Measurements from ENCODE around the gene P2RX5.
"Not testable (repeated sequence)": the region's sequence is repeated elsewhere in the genome, so short reads cannot be mapped to it uniquely, and the experiment has no call there.

Gene P2RX5

DNA sequence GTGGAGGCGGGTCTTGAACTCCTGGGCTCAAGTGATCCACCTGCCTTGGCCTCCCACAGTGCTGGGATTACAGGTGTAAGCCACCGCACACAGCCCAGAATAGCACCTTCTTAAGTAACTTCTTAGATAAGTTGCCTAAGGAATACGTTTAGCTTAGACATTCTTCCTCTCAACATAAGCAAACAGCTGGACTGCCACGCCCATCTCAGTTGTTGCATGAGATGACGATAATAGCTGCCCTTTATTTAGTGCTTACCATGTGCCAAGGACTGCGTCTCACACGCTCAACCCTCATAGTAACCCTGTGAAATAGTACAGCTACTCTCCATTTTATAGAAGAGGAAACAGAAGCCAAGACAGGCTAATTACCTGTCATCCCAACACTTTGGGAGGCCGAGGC is 39.6 kb upstream of the P2RX5 start:
- no peaks in the 10 kb centered on the region for H3K9me3 ChIP-seq (ENCODE audit: insufficient read depth, low read length)
- H3K36me3 ChIP-seq (ENCODE audit: insufficient read depth, insufficient read length, low read length): no peaks in the 10 kb centered on the region

DNA sequence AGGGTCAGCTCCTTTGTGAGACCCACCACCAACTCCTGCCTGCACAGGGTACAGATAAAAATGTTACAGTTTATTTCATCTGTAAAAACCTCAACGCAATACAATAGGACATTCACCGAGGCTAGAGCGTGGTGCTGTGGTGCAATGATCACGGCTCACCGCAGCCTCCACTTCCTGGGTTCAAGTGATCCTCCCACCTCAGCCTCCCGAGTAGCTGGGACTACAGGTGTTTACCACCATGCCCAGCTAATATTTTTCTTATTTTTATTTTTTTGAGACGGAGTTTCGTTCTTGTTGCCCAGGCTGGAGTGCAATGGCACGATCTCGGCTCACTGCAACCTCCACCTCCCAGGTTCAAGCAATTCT is 38.9 kb upstream of the P2RX5 start:
- H3K9ac ChIP-seq (ENCODE audit: insufficient read length, low read depth); H3K9me3 ChIP-seq (ENCODE audit: insufficient read depth, low read length); H3K36me3 ChIP-seq (ENCODE audit: insufficient read depth, insufficient read length, low read length); H3K4me3 ChIP-seq (ENCODE audit: insufficient read length, low read depth); H3K4me1 ChIP-seq (ENCODE audit: insufficient read depth, insufficient read length); DNase-seq (ENCODE audit: low read depth, low spot score); H3K27me3 ChIP-seq (ENCODE audit: insufficient read depth, insufficient read length): not testable (repeated sequence)

More for the DNA sequence above, 39.6 kb upstream of the P2RX5 start:
- no peaks in the 10 kb centered on the region for H3K27me3 ChIP-seq (ENCODE audit: insufficient read depth, insufficient read length)
- no peak for DNase-seq (ENCODE audit: low read depth, low spot score)
- H3K9ac ChIP-seq (ENCODE audit: insufficient read length, low read depth): no peak overlapping the region
- peaks cover 10% of the 10 kb centered on the region for H3K4me1 ChIP-seq (ENCODE audit: insufficient read depth, insufficient read length)
- TF ChIP-seq ZNF274 (IDR thresholded peaks at IDR 0.05; ENCODE audit: low read depth, low read length) (no peak), SUZ12 (IDR thresholded peaks at IDR 0.05; ENCODE audit: extremely low read depth, insufficient read depth, insufficient read length) (no peak), YY1 (IDR thresholded peaks at IDR 0.05; ENCODE audit: insufficient read depth, insufficient read length) (no peak)
- no peak overlapping the region for H3K4me3 ChIP-seq (ENCODE audit: insufficient read length, low read depth)

GRCh38 chr17:3732210-3732621 is 36.3 kb upstream of the P2RX5 start:
- DNase-seq (ENCODE audit: low read depth, low spot score): no peak
- Histone ChIP-seq H3K4me1 (ENCODE audit: insufficient read depth, insufficient read length) (peaks cover 3% of the 10 kb centered on the region), H3K4me3 (ENCODE audit: insufficient read length, low read depth) (no peak overlapping the region), H3K36me3 (ENCODE audit: insufficient read depth, insufficient read length, low read length) (peaks cover 12% of the 10 kb centered on the region), H3K9ac (ENCODE audit: insufficient read length, low read depth) (no peak overlapping the region), H3K27me3 (ENCODE audit: insufficient read depth, insufficient read length) (no peaks in the 10 kb centered on the region), H3K9me3 (ENCODE audit: insufficient read depth, low read length) (no peaks in the 10 kb centered on the region)
- no peak for TF ChIP-seq ZNF274 (IDR thresholded peaks at IDR 0.05; ENCODE audit: low read depth, low read length)
- TF ChIP-seq SUZ12 (IDR thresholded peaks at IDR 0.05; ENCODE audit: extremely low read depth, insufficient read depth, insufficient read length): no peak
- TF ChIP-seq YY1 (IDR thresholded peaks at IDR 0.05; ENCODE audit: insufficient read depth, insufficient read length): no peak

GRCh38 chr17:3730881-3731429 is 35.0 kb upstream of the P2RX5 start:
- TF ChIP-seq ZNF274 (IDR thresholded peaks at IDR 0.05; ENCODE audit: low read depth, low read length) (no peak), YY1 (IDR thresholded peaks at IDR 0.05; ENCODE audit: insufficient read depth, insufficient read length) (no peak), SUZ12 (IDR thresholded peaks at IDR 0.05; ENCODE audit: extremely low read depth, insufficient read depth, insufficient read length) (no peak)
- Histone ChIP-seq H3K9me3 (ENCODE audit: insufficient read depth, low read length) (no peaks in the 10 kb centered on the region), H3K9ac (ENCODE audit: insufficient read length, low read depth) (no peak overlapping the region), H3K27me3 (ENCODE audit: insufficient read depth, insufficient read length) (no peaks in the 10 kb centered on the region), H3K4me3 (ENCODE audit: insufficient read length, low read depth) (no peak overlapping the region), H3K4me1 (ENCODE audit: insufficient read depth, insufficient read length) (peaks cover 3% of the 10 kb centered on the region), H3K36me3 (ENCODE audit: insufficient read depth, insufficient read length, low read length) (peaks cover 23% of the 10 kb centered on the region)
- DNase-seq (ENCODE audit: low read depth, low spot score): no peak

DNA sequence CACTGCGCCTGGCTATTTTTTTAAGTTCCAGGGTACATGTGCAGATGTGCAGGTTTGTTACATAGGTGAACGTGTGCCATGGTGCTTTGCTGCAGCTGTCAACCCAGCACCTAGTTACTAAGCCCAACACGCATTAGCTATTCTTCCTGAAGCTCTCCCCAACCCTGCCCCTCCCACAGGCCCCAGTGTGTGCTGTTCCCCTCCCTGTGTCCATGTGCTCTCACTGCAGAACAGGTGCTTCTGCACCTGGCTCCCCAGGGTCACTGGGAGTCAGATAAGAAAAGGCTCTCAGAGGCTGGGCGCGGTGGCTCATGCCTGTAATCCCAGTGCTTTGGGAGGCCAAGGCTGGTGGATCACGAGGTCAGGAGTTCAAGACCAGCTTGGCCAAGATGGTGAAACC is 33.9 kb upstream of the P2RX5 start:
- Histone ChIP-seq H3K9ac (ENCODE audit: insufficient read length, low read depth) (no peak overlapping the region), H3K4me1 (ENCODE audit: insufficient read depth, insufficient read length) (peaks cover 3% of the 10 kb centered on the region), H3K9me3 (ENCODE audit: insufficient read depth, low read length) (no peaks in the 10 kb centered on the region), H3K4me3 (ENCODE audit: insufficient read length, low read depth) (no peak overlapping the region), H3K36me3 (ENCODE audit: insufficient read depth, insufficient read length, low read length) (peaks cover 34% of the 10 kb centered on the region), H3K27me3 (ENCODE audit: insufficient read depth, insufficient read length) (no peaks in the 10 kb centered on the region)
- TF ChIP-seq ZNF274 (IDR thresholded peaks at IDR 0.05; ENCODE audit: low read depth, low read length) (no peak), SUZ12 (IDR thresholded peaks at IDR 0.05; ENCODE audit: extremely low read depth, insufficient read depth, insufficient read length) (no peak)
- no peak for DNase-seq (ENCODE audit: low read depth, low spot score)

GRCh38 chr17:3728099-3728498 is 32.1 kb upstream of the P2RX5 start:
- H3K4me3 ChIP-seq (ENCODE audit: insufficient read length, low read depth); H3K4me1 ChIP-seq (ENCODE audit: insufficient read depth, insufficient read length); H3K9ac ChIP-seq (ENCODE audit: insufficient read length, low read depth); DNase-seq (ENCODE audit: low read depth, low spot score); H3K9me3 ChIP-seq (ENCODE audit: insufficient read depth, low read length); H3K27me3 ChIP-seq (ENCODE audit: insufficient read depth, insufficient read length): not testable (repeated sequence)
- peaks cover 39% of the 10 kb centered on the region for H3K36me3 ChIP-seq (ENCODE audit: insufficient read depth, insufficient read length, low read length)

- Histone ChIP-seq H3K9ac (ENCODE audit: insufficient read length, low read depth) (no peak overlapping the region), H3K4me1 (ENCODE audit: insufficient read depth, insufficient read length) (peaks cover 5% of the 10 kb centered on the region), H3K36me3 (ENCODE audit: insufficient read depth, insufficient read length, low read length) (peaks cover 39% of the 10 kb centered on the region), H3K9me3 (ENCODE audit: insufficient read depth, low read length) (no peaks in the 10 kb centered on the region), H3K4me3 (ENCODE audit: insufficient read length, low read depth) (no peak overlapping the region), H3K27me3 (ENCODE audit: insufficient read depth, insufficient read length) (no peaks in the 10 kb centered on the region)
- no peak for DNase-seq (ENCODE audit: low read depth, low spot score)
- TF ChIP-seq ZNF274 (IDR thresholded peaks at IDR 0.05; ENCODE audit: low read depth, low read length): no peak
- no peak for TF ChIP-seq SUZ12 (IDR thresholded peaks at IDR 0.05; ENCODE audit: extremely low read depth, insufficient read depth, insufficient read length)
- TF ChIP-seq YY1 (IDR thresholded peaks at IDR 0.05; ENCODE audit: insufficient read depth, insufficient read length): no peak
These were observed 31.1 kb upstream of the P2RX5 start for GRCh38 chr17:3727041-3727440.

DNA sequence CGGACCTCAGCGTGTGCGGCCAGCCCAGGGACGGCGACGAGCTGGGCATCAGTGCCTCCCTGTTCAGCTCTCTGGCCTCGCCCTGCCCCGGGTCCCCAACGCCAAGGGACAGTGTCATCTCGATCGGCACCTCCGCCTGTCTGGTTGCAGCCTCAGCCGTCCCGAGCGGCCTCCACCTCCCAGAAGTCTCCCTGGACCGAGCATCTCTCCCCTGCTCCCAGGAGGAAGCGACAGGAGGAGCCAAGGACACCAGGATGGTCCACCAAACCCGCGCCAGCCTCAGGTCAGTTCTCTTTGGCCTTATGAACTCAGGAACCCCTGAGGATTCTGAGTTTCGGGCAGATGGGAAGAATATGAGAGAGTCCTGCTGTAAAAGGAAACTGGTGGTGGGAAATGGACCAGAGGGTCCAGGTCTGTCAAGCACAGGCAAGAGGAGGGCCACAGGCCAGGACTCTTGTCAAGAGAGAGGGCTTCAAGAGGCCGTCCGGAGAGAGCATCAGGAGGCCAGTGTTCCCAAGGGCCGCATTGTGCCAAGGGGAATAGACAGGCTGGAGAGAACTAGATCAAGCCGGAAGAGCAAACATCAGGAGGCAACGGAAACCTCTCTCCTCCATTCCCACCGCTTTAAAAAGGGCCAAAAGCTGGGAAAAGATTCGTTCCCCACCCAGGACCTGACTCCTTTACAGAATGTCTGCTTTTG is 28.6 kb upstream of the P2RX5 start:
- H3K27me3 ChIP-seq (ENCODE audit: insufficient read depth, insufficient read length): no peaks in the 10 kb centered on the region
- H3K4me1 ChIP-seq (ENCODE audit: insufficient read depth, insufficient read length): peaks cover 2% of the 10 kb centered on the region
- peak overlapping the region; percentile 93 for H3K4me3 ChIP-seq (ENCODE audit: insufficient read length, low read depth)
- H3K36me3 ChIP-seq (ENCODE audit: insufficient read depth, insufficient read length, low read length): peaks cover 42% of the 10 kb centered on the region
- no peak for DNase-seq (ENCODE audit: low read depth, low spot score)
- peak overlapping the region; percentile 99 for H3K9ac ChIP-seq (ENCODE audit: insufficient read length, low read depth)
- H3K9me3 ChIP-seq (ENCODE audit: insufficient read depth, low read length): no peaks in the 10 kb centered on the region
- TF ChIP-seq ZNF274 (IDR thresholded peaks at IDR 0.05; ENCODE audit: low read depth, low read length) (no peak), YY1 (IDR thresholded peaks at IDR 0.05; ENCODE audit: insufficient read depth, insufficient read length) (no peak), SUZ12 (IDR thresholded peaks at IDR 0.05; ENCODE audit: extremely low read depth, insufficient read depth, insufficient read length) (no peak)
